Immature natural killer cell (primary cell): Measurements from ENCODE around the gene KAZN. TPM values are rescaled to one million over a fixed set of nuclear protein-coding genes. Genes with fewer than 3 reads are reported as not detected.

Experiments used
- DNase-seq, 3 donors: peaks; one replicate each; pipeline ENCODE4 v3.0.0; 2022; ENCODE audit warnings: mixed read lengths in 1 of 3
- H3K27ac Mint-ChIP-seq, 6 donors: one replicate each; pipeline ENCODE4 v1.8.0; 2020; ENCODE audit warnings: mixed read lengths in 6 of 6, mild to moderate bottlenecking in 5 of 6, inconsistent platforms in 4 of 6, moderate library complexity in 3 of 6
- H3K27me3 Mint-ChIP-seq, 3 donors: one replicate each; pipeline ENCODE4 v1.8.0; 2020 to 2021; ENCODE audit warnings: low read depth in 3 of 3, mild to moderate bottlenecking in 3 of 3, mixed read lengths in 3 of 3, moderate library complexity in 3 of 3, inconsistent platforms in 1 of 3
- H3K36me3 Mint-ChIP-seq, 3 donors: one replicate each; pipeline ENCODE4 v1.8.0; 2020; ENCODE audit warnings: mixed read lengths in 3 of 3, inconsistent platforms in 2 of 3, mild to moderate bottlenecking in 2 of 3
- H3K4me1 Mint-ChIP-seq, 2 donors: one replicate each; pipeline ENCODE4 v1.8.0; 2020; ENCODE audit warnings: inconsistent platforms in 2 of 2, mild to moderate bottlenecking in 2 of 2, mixed read lengths in 2 of 2, moderate library complexity in 1 of 2
- H3K4me3 Mint-ChIP-seq, 5 donors: one replicate each; pipeline ENCODE4 v1.8.0; 2020; ENCODE audit warnings: mild to moderate bottlenecking in 5 of 5, mixed read lengths in 5 of 5, inconsistent platforms in 3 of 5, moderate library complexity in 3 of 5
- H3K9me3 Mint-ChIP-seq, 6 donors: one replicate each; pipeline ENCODE4 v1.8.0; 2020; ENCODE audit warnings: mild to moderate bottlenecking in 6 of 6, mixed read lengths in 6 of 6, inconsistent platforms in 4 of 6, moderate library complexity in 3 of 6
- polyA plus RNA-seq, 3 donors: library from polyadenylated mRNA; unstranded; fragments of 300-500 nt; fragmentation: Illumina TruSeq; gene quantifications; one replicate each; pipeline ENCODE4 v1.2.3, GENCODE V29; 2021

The KAZN gene
- polyA plus RNA-seq, 3 donors from 2014 or later, result 0.24 TPM; not detected in 2

DNA sequence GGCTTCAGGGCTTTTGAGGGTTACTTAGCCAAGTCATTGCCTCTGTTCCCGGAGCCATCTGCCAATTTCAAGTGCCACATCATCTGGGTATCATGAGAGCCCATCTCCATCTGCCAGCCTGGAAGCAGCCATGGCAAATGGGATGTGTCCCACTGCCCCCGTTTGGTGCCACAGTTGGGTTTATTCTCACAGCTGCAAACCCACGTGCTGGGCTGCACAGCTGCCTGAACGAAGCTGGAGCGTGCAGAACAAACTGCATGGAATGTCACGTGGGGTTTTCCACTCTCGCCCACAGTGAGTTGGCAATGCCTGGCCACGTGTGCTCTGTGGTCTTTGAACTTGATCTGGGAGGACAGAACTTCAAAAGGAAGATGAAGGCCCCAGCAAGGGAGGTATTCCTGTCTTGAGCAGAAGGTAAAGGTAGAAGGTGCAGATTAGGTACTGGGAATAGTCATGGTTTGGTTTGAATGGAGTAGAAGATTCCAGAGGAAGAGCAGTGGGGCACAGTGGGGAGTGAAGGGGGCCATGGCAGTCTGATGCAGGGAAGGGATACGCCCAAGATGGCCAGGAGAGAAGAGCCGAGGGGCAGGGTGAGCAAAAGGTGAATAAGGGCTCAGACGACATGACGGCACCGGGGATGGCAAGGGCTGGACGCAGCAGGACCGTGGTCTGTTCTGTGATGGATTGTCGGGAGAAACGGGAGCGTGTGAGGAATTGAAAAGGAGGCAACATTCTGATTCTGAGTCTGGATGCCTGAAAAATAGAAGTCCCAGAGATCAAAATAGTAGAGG is 222.0 kb downstream of the KAZN start:
- Mint-ChIP-seq H3K27me3 (peaks cover 1 to 7% (median 2%) of the 10 kb centered on the region in 3 donors), H3K27ac (no peak overlapping the region), H3K9me3 (no peaks in the 10 kb centered on the region), H3K36me3 (no peaks in the 10 kb centered on the region), H3K4me3 (no peak overlapping the region), H3K4me1 (no peaks in the 10 kb centered on the region)
- DNase-seq, result no peak

- Mint-ChIP-seq H3K36me3 (no peaks in the 10 kb centered on the region), H3K4me1 (no peaks in the 10 kb centered on the region), H3K4me3 (no peak overlapping the region), H3K9me3 (no peaks in the 10 kb centered on the region), H3K27me3 (peaks cover 1 to 3% (median 2%) of the 10 kb centered on the region in 3 donors), H3K27ac (no peak overlapping the region)
- no peak for DNase-seq
These were observed 224.0 kb downstream of the KAZN start for GRCh38 chr1:14822493-14822892.

DNA sequence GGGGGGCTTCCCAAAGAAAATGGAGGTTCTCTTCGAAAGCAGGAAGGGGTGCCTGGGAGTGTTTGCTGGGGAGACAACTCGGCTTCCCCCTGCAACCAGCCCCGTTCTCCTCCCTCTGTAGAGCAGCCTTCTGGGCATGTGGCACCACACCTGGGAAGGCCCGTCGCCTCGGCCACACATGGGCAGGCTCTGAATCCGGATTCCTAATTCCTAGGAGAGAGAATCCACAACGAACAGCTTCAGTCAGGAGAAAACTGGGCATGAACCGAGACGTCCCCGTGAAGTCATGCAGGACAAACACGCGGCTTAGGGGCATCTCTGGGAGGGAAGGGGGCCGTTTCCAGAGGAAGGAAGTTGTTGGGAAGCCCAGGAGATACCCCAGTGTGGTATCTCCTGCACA is 224.5 kb downstream of the KAZN start:
- DNase-seq, result no peak
- H3K27me3 Mint-ChIP-seq, result peaks cover 1 to 3% (median 2%) of the 10 kb centered on the region in 3 donors
- H3K27ac Mint-ChIP-seq, result no peak overlapping the region
- H3K4me3 Mint-ChIP-seq, result no peak overlapping the region
- H3K4me1 Mint-ChIP-seq, result no peaks in the 10 kb centered on the region
- no peaks in the 10 kb centered on the region for H3K9me3 Mint-ChIP-seq
- no peaks in the 10 kb centered on the region for H3K36me3 Mint-ChIP-seq

- H3K4me1 Mint-ChIP-seq, result no peaks in the 10 kb centered on the region
- H3K9me3 Mint-ChIP-seq, result no peaks in the 10 kb centered on the region
- H3K27ac Mint-ChIP-seq, result no peak overlapping the region
- no peaks in the 10 kb centered on the region for H3K36me3 Mint-ChIP-seq
- no peak for DNase-seq
- peaks cover 0 to 5% (median 1%) of the 10 kb centered on the region in 3 donors for H3K27me3 Mint-ChIP-seq
- no peak overlapping the region for H3K4me3 Mint-ChIP-seq
These were observed 225.9 kb downstream of the KAZN start for GRCh38 chr1:14824314-14824915.

- Mint-ChIP-seq H3K27me3 (peaks cover 0 to 5% (median 1%) of the 10 kb centered on the region in 3 donors), H3K4me1 (no peaks in the 10 kb centered on the region), H3K36me3 (no peaks in the 10 kb centered on the region), H3K9me3 (peaks cover 0 to under 1% (median 0%) of the 10 kb centered on the region in 6 donors), H3K4me3 (no peak overlapping the region), H3K27ac (no peak overlapping the region)
- DNase-seq, result no peak
These were observed 226.9 kb downstream of the KAZN start for GRCh38 chr1:14825396-14825795.

GRCh38 chr1:14826172-14826636 is 227.7 kb downstream of the KAZN start:
- DNase-seq, result no peak
- no peak overlapping the region for H3K27ac Mint-ChIP-seq
- no peaks in the 10 kb centered on the region for H3K36me3 Mint-ChIP-seq
- H3K27me3 Mint-ChIP-seq, result peaks cover 0 to 2% (median 1%) of the 10 kb centered on the region in 3 donors
- H3K4me1 Mint-ChIP-seq, result no peaks in the 10 kb centered on the region
- H3K4me3 Mint-ChIP-seq, result no peak overlapping the region
- H3K9me3 Mint-ChIP-seq, result peaks cover 0 to 1% (median 0%) of the 10 kb centered on the region in 6 donors

GRCh38 chr1:14826731-14827326 is 228.3 kb downstream of the KAZN start:
- Mint-ChIP-seq H3K27ac (no peak overlapping the region), H3K4me1 (no peaks in the 10 kb centered on the region), H3K4me3 (no peak overlapping the region), H3K27me3 (peaks cover 0 to 2% (median 1%) of the 10 kb centered on the region in 3 donors), H3K9me3 (peaks cover 0 to 1% (median 0%) of the 10 kb centered on the region in 6 donors), H3K36me3 (no peaks in the 10 kb centered on the region)
- DNase-seq, result no peak

DNA sequence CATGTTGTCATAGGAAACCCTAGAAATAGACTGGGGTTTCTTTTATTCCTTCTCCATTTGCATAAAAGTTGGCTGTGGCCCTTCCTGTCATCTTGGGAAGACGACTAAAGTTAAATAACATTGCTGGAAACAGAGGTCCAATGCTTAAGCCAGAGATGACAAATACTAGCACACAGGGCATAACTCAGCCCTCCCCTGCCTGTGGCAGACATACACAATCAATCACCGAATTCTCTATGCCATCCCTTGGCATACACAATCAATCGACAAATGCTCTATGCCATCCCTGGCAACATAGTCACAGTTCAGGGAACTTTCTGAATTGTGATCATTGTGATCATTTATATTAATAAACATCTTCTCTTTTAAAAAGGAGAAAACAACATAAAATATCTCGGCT is 229.4 kb downstream of the KAZN start:
- no peak for DNase-seq
- no peak overlapping the region for H3K27ac Mint-ChIP-seq
- H3K4me3 Mint-ChIP-seq, result no peak overlapping the region
- H3K9me3 Mint-ChIP-seq, result peaks cover 0 to 1% (median 0%) of the 10 kb centered on the region in 6 donors
- peaks cover 0 to 2% (median 1%) of the 10 kb centered on the region in 3 donors for H3K27me3 Mint-ChIP-seq
- no peaks in the 10 kb centered on the region for H3K36me3 Mint-ChIP-seq
- H3K4me1 Mint-ChIP-seq, result no peaks in the 10 kb centered on the region

- no peaks in the 10 kb centered on the region for H3K4me1 Mint-ChIP-seq
- H3K9me3 Mint-ChIP-seq, result peaks cover 0 to 1% (median 0%) of the 10 kb centered on the region in 6 donors
- no peak overlapping the region for H3K27ac Mint-ChIP-seq
- no peaks in the 10 kb centered on the region for H3K36me3 Mint-ChIP-seq
- no peak for DNase-seq
- no peak overlapping the region for H3K4me3 Mint-ChIP-seq
- peaks cover 0 to 6% (median 2%) of the 10 kb centered on the region in 3 donors for H3K27me3 Mint-ChIP-seq
These were observed 230.2 kb downstream of the KAZN start for GRCh38 chr1:14828665-14829064.

- DNase-seq, result no peak
- Mint-ChIP-seq H3K4me1 (no peaks in the 10 kb centered on the region), H3K27me3 (peaks cover 0 to 8% (median 7%) of the 10 kb centered on the region in 3 donors), H3K27ac (no peak overlapping the region), H3K4me3 (no peak overlapping the region), H3K9me3 (peaks cover 0 to 3% (median 1%) of the 10 kb centered on the region in 6 donors), H3K36me3 (peaks cover 0 to 2% (median 0%) of the 10 kb centered on the region in 3 donors)
These were observed 237.2 kb downstream of the KAZN start for GRCh38 chr1:14835725-14836124.

- H3K9me3 Mint-ChIP-seq, result peaks cover 0 to 9% (median 7%) of the 10 kb centered on the region in 6 donors
- H3K27me3 Mint-ChIP-seq, result peaks cover 0 to 8% (median 7%) of the 10 kb centered on the region in 3 donors
- H3K27ac Mint-ChIP-seq, result no peak overlapping the region
- no peaks in the 10 kb centered on the region for H3K4me1 Mint-ChIP-seq
- H3K36me3 Mint-ChIP-seq, result peaks cover 0 to 4% (median 2%) of the 10 kb centered on the region in 3 donors
- no peak for DNase-seq
- H3K4me3 Mint-ChIP-seq, result no peak overlapping the region
These were observed 238.1 kb downstream of the KAZN start for GRCh38 chr1:14836426-14837140.

GRCh38 chr1:14840374-14840773 is 241.9 kb downstream of the KAZN start:
- H3K9me3 Mint-ChIP-seq, result peaks cover 4 to 31% (median 19%) of the 10 kb centered on the region in 6 donors
- no peak overlapping the region for H3K27ac Mint-ChIP-seq
- H3K36me3 Mint-ChIP-seq, result peaks cover 0 to 9% (median 7%) of the 10 kb centered on the region in 3 donors
- H3K4me1 Mint-ChIP-seq, result no peaks in the 10 kb centered on the region
- H3K27me3 Mint-ChIP-seq, result peaks cover 3 to 9% (median 7%) of the 10 kb centered on the region in 3 donors
- DNase-seq, result no peak
- no peak overlapping the region for H3K4me3 Mint-ChIP-seq

DNA sequence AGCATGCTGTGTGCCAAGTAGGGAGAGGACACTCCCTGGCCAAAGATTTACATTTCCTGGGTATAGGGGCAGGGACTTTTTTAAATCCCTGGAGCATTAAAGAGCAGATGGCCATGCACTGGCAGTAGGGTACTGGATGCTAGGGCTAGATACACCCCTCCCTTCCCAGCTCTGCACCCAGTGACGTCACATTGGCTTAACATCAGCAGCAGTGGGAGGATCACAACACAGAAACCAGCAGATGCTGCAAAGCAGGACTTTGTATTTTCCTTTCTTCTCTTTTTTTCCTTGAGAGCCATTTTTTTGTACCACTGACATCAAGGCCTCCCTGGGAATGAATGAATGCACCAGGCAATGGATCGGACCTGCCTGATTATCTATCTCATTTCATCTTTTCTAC is 243.0 kb downstream of the KAZN start:
- peaks cover 4 to 31% (median 19%) of the 10 kb centered on the region in 6 donors for H3K9me3 Mint-ChIP-seq
- H3K4me1 Mint-ChIP-seq, result no peaks in the 10 kb centered on the region
- DNase-seq, result no peak
- peaks cover 0 to 9% (median 7%) of the 10 kb centered on the region in 3 donors for H3K36me3 Mint-ChIP-seq
- H3K4me3 Mint-ChIP-seq, result no peak overlapping the region
- no peak overlapping the region for H3K27ac Mint-ChIP-seq
- H3K27me3 Mint-ChIP-seq, result peaks cover 3 to 9% (median 7%) of the 10 kb centered on the region in 3 donors
